NCI-H345 (cell line): ENCODE results near the gene SLC39A6.

Experiments used
- DNase-seq: peaks from one replicate; lab custom pipeline; 2025; lab: John Stamatoyannopoulos, UW

The SLC39A6 gene

GRCh38 chr18:36064027-36064808 lies 64.9 kb downstream of the SLC39A6 start:
- no peak for DNase-seq

DNA sequence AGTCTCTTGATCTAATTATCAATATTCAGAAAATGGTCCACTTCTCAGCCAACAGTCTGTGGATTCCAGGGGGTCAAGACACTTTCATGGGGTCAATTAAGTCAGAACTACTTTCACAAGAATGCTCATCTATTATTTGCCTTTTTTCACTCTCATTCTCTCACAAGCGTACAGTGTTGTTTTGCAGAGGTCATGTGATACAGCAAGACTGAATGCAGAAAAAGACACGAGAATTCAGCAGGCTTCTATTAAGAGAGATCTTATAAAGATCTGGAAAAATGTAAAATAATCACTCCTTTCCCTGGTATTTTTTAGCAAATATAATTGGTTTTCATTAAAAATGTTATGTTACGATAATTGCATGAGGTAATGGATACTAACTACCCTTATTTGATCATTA lies 70.5 kb downstream of the SLC39A6 start:
- DNase-seq = no peak
